Stimulated activated CD4-positive, alpha-beta T cell treated with anti-CD3 and anti-CD28 coated beads, Interleukin-1b, Interleukin-23, amount 100 ng/mL, for 1 hour (primary cell): Measurements from ENCODE around the gene HOXD8.

Source experiments
- DNase-seq, 2 donors: peaks; one replicate each; pipeline ENCODE4 v3.0.0-alpha.2; 2020; ENCODE audit warnings: low read depth in 2 of 2

HOXD8 gene

GRCh38 chr2:176147800-176148496 is 18.4 kb downstream of the HOXD8 start:
- no peak for DNase-seq

GRCh38 chr2:176148751-176149421 is 19.4 kb downstream of the HOXD8 start:
- no peak for DNase-seq

DNA sequence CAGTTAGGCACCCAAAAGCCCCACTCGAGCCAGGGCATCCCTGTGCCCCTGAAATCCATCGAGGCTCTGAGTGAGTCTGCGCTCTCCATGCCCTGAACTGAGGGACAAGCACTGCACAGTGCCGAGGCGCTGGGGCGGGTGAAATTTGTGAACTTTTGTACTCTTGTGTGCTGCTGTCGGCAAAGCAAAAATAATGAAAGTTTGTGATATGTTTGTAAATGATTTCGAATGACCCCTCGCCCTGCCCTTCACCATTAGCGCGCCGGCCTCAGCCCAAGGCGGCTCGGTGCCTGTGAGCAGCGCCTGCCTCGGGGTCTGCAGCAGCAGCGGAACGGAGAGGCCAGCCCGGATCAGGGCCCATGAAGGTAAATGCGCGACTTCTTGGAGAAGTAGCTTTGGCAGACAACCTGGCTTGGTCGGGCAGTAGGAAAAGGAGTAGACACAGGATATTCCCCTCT is 20.0 kb downstream of the HOXD8 start:
- DNase-seq = no peak

GRCh38 chr2:176149939-176150583 is 20.6 kb downstream of the HOXD8 start:
- DNase-seq = no peak

GRCh38 chr2:176150584-176151441 is 21.3 kb downstream of the HOXD8 start:
- no peak for DNase-seq

DNA sequence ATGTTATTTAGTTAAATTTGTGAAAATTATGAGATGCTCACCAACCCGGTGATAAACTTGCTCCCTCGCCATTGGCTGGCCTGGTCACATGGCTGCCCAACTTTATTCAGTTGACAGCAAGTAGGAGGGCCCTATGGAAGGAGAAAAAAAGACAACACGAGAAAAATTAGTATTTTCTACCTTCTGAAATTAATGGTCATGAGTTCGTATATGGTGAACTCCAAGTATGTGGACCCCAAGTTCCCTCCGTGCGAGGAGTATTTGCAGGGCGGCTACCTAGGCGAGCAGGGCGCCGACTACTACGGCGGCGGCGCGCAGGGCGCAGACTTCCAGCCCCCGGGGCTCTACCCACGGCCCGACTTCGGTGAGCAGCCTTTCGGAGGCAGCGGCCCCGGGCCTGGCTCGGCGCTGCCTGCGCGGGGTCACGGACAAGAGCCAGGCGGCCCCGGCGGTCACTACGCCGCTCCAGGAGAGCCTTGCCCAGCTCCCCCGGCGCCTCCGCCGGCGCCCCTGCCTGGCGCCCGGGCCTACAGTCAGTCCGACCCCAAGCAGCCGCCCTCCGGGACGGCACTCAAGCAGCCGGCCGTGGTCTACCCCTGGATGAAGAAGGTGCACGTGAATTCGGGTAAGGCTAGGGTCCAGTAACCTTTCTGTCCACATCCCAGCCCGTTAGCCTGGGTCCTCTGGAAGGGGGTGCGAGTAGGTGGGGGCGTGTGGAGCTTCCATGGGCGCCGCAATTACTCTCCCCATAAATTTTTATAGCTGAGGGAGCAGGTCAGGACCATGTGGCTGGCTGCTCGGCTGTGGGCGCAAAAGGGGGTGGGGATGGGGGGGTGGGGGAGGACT is 22.2 kb downstream of the HOXD8 start, which contains the start of gene HOXD4:
HOXD4 (plus strand) TSS at position 109 of the 846 bp plus-strand sequence; CDS start at position 193, 84 bp downstream.
- DNase-seq = no peak

DNA sequence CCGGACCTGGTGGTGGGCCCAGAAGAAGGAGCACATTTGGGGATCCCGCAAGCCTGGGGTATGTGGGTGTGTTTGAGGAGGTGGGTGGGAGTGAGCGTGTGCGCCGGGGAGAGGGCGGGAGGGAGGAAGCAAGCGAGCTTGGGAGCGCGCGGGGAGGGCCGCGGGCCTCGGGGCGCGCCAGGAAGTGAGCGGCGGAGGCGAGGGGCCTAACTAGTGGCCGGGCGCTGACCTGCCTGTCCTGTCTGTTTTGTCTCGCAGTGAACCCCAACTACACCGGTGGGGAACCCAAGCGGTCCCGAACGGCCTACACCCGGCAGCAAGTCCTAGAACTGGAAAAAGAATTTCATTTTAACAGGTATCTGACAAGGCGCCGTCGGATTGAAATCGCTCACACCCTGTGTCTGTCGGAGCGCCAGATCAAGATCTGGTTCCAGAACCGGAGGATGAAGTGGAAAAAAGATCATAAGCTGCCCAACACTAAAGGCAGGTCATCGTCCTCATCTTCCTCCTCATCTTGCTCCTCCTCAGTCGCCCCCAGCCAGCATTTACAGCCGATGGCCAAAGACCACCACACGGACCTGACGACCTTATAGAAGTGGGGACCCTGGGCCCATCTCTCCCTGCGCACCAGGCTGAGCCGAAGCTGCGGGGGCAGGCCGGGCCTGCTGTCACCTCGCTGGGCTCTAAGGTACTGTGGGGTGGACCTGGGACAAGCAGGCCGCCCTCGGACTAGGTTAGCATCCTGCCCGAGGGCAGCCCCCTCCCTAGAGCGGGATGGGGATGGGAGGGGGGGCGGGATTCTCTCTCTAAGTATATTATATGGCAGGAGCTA is 23.1 kb downstream of the HOXD8 start:
- no peak for DNase-seq

- no peak for DNase-seq
Observed at GRCh38 chr2:176154576-176155252, 25.2 kb downstream of the HOXD8 start.

DNA sequence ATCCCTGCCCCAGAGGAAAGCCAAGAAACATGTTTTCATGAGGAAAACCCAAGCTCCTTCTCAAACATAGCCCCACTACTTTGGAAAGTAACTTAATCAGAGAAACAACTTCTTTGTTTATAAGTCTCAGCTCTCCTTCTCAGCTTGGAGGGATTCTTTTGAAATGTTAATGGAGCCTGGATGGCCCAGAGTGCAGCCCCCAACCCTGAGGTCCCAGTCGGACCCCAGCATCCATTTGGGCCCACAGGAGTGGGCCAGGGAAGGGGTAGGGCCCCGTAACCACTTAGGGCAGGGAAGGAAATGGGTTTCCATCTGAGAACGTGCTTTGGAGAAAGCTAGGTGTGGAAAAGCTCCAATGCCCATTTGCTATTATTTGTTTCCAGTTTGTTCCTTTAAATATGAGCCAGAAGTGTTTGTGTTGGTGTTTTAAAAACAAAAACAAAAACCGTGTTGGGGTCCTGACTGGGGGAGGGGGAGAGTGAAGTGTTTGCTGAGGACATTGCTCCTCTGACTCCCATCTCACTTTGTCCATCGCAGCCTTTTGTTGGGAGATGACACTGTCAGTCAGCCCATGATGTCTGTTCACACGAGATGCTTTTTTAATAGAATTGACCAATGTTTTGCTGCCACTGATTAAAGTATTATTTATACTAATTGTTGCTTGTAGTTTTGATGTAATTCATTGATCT is 26.0 kb downstream of the HOXD8 start:
- DNase-seq = no peak

DNA sequence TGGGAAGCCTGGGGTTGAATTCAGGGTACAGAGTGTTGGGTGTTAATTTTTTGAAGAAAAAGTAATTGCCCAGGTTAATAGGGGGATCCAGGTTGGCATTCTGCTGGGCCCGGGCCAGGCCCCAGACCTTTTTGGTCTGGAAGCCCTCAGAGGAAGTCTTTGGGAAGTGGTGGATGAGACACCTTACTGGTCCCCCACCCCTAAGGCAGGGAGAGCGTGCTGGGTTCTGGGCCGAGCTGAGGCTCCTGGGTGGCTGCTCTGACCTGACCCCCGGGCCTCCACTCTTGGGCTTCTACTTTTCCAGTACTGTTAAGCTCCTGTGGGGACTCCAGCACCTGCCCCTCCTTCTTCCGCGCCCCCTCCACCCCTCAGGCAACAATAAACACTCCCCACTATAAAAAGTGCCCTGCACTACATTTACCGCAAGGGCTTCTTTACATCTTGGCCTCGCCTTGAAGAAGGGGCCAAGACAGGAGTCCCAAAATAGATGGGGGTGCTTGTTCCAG is 26.8 kb downstream of the HOXD8 start:
- DNase-seq = no peak

DNA sequence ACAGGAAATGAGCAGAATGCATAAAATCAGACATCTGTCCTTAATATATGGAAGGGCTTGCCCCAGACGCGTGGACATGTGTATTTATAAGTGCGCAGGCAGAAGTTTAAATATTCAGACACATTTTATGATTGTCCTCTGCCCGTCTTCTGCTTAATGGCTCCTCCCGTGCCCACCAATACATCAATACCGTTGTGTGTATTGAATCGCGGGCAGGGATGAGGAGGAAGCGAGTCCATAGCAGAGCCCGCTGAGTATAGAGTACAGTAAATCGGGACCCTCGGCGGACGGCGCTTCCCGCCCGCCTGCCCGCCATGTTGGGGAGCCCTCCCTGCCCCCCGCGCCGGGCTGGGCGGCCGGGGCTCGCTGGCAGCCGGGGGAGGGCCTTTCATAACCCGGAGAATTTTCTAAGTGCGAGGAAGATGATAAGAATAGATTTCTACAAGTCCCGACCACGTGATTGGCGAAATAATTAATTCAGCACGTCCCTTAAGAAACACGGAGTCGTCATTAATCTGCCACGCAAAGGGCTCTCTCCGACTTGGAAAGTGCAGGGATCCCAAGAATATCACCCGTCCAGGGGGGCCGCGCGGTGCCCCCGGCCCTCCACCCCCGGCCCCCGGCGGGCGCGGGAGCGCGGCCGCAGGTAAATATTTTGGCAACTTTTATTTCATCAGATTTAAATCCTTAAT is 27.4 kb downstream of the HOXD8 start, which contains the start of gene HOXD3:
HOXD3 (plus strand) TSS at position 501 of the 692 bp plus-strand sequence. CDS start 11,808 bp downstream, outside the sequence.
- DNase-seq = no peak

- no peak for DNase-seq
Observed at GRCh38 chr2:176157499-176158185, 28.1 kb downstream of the HOXD8 start.

- no peak for DNase-seq
Observed at GRCh38 chr2:176158186-176158591, 28.7 kb downstream of the HOXD8 start.

DNA sequence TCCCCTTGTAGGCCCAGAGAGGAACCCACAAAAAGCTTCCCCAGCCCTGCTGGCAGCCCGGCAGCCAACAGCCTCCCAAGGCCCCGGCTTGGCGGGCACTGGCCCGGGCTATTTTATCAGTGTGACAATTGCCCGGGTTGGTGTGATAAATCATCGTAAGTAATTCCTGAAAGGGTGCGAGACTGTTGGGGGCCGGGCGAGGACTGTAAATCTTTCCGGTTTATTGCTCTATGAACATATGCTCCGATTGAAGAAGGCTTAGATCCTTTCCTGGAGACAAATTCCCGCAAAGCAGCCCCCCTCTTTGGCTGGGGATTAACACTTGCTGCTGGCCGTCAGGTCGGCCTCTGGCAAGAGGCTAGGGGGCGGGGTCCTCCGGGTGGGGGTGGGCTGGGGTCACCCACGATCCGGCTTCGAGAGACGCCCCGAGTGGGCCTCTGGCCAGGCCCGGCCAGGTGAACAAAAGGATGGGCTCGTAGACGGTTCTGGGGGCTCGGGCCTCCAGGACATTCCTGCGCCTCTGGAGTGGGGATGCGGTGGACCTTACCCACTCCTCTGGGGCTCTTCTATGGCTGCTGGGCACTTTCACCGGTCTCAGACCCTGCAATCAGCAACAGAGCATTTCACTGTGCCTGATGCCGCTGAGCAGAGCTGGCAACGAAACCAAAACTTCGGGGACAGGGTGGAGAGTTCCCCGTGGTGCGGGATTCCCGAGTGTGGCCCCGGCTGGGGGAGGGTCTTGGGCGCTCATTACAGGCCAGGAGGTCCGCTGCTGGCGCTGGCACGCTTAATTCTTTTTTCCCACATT is 29.6 kb downstream of the HOXD8 start:
- DNase-seq = no peak

- no peak for DNase-seq
Observed at GRCh38 chr2:176159663-176160250, 30.3 kb downstream of the HOXD8 start.
